ENCODE results near the gene KLHDC1. TPM values are rescaled to one million over a fixed set of nuclear protein-coding genes. Genes with fewer than 3 reads are reported as not detected.
"Not testable (repeated sequence)": the region's sequence is repeated elsewhere in the genome, so short reads cannot be mapped to it uniquely, and the experiment has no call there.

The KLHDC1 gene
- total RNA-seq, 1 experiment from 2014 or later = 0.98 TPM

DNA sequence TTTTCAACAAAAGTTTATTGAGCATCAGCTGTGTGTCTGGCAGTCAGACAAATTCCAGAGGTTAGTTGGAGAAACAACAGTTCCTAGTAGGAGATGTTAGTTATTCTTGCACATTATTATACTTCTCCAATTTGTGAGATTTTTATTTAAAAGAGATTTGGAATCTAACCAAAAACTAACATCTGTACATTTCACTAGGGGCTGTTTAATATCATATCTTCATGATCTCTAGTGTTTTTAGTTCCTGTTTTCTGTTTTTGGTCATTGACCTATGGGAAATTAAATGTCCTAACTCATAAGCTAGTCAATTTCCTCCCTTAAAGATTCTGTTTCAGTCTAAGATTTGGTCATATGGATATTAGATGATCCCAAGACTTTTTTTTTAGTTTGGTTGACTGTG, 40.9 kb downstream of the KLHDC1 start:
- no peak for TF ChIP-seq CTCF (IDR thresholded peaks at IDR 0.05; ENCODE audit: insufficient read depth in 1 of 2, low read depth in 1 of 2, low read length in 1 of 2, severe bottlenecking in 1 of 2, unreplicated experiment in 1 of 2)
- no peak overlapping the region for H3K27ac Mint-ChIP-seq (ENCODE audit: unreplicated experiment)

DNA sequence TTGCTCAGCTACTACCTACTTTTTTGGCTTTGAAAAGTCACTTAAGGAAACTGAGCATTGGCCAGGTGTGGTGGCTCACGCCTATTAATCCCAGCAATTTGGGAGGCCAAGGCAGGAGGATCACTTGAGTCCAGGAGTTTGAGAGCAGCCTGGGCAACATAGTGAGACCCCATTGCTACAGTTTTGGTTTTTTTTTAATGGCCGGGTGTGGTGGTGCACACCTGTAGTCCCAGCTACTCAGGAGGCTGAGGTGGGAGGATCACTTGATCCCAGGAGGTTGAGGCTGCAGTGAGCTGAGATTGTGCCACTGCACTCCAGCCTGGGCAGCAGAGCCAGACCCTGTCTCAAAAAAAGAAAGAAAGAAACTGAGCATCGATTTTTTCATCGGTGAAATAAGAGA, 42.7 kb downstream of the KLHDC1 start:
- H3K4me3 ChIP-seq (ENCODE audit: low read depth, low read length); H3K27me3 ChIP-seq (replicated peaks; ENCODE audit: control insufficient read depth, insufficient read depth, low read length); intact Hi-C loops (cut with micrococcal nuclease; ENCODE audit: unreplicated experiment); H3K36me3 ChIP-seq (ENCODE audit: control insufficient read depth, insufficient read depth, low read length); H3K36me3 Mint-ChIP-seq (ENCODE audit: insufficient read depth, unreplicated experiment); H3K9me3 Mint-ChIP-seq (ENCODE audit: unreplicated experiment); H3K9me3 ChIP-seq; BruUV-seq (replicated peaks); H3K4me1 Mint-ChIP-seq (ENCODE audit: low read depth, unreplicated experiment); DNase-seq; H3K4me1 ChIP-seq; CTCF ChIA-PET; H3K27ac Mint-ChIP-seq (ENCODE audit: unreplicated experiment); H3K27me3 Mint-ChIP-seq (ENCODE audit: insufficient read depth, unreplicated experiment); H3K4me3 Mint-ChIP-seq (ENCODE audit: unreplicated experiment); POLR2A ChIA-PET: not testable (repeated sequence)

More for the DNA sequence above, 40.9 kb downstream of the KLHDC1 start:
- Histone ChIP-seq H3K36me3 (ENCODE audit: control insufficient read depth, insufficient read depth, low read length) (no peaks in the 10 kb centered on the region), H3K4me1 (no peaks in the 10 kb centered on the region), H3K9me3 (no peaks in the 10 kb centered on the region), H3K4me3 (ENCODE audit: low read depth, low read length) (no peak overlapping the region), H3K27me3 (replicated peaks; ENCODE audit: control insufficient read depth, insufficient read depth, low read length) (no peaks in the 10 kb centered on the region)
- DNase-seq = no peak
- no peaks in the 10 kb centered on the region for H3K36me3 Mint-ChIP-seq (ENCODE audit: insufficient read depth, unreplicated experiment)
- no peaks in the 10 kb centered on the region for H3K4me1 Mint-ChIP-seq (ENCODE audit: low read depth, unreplicated experiment)
- H3K9me3 Mint-ChIP-seq (ENCODE audit: unreplicated experiment) = no peaks in the 10 kb centered on the region
- POLR2A ChIA-PET = no interaction called here
- no peaks in the 10 kb centered on the region for H3K27me3 Mint-ChIP-seq (ENCODE audit: insufficient read depth, unreplicated experiment)
- BruUV-seq (replicated peaks) = no TSS peak
- CTCF ChIA-PET = no interaction called here
- intact Hi-C loops (cut with micrococcal nuclease; ENCODE audit: unreplicated experiment) = no loop called here
- H3K4me3 Mint-ChIP-seq (ENCODE audit: unreplicated experiment) = no peak overlapping the region

GRCh38 chr14:49745191-49745590, 52.3 kb downstream of the KLHDC1 start:
- Histone ChIP-seq H3K27me3 (replicated peaks; ENCODE audit: control insufficient read depth, insufficient read depth, low read length) (no peaks in the 10 kb centered on the region), H3K9me3 (no peaks in the 10 kb centered on the region), H3K4me3 (ENCODE audit: low read depth, low read length) (no peak overlapping the region), H3K36me3 (ENCODE audit: control insufficient read depth, insufficient read depth, low read length) (no peaks in the 10 kb centered on the region), H3K4me1 (no peaks in the 10 kb centered on the region)
- Mint-ChIP-seq H3K27ac (ENCODE audit: unreplicated experiment) (no peak overlapping the region), H3K9me3 (ENCODE audit: unreplicated experiment) (no peaks in the 10 kb centered on the region), H3K4me1 (ENCODE audit: low read depth, unreplicated experiment) (peaks cover 13% of the 10 kb centered on the region), H3K4me3 (ENCODE audit: unreplicated experiment) (no peak overlapping the region), H3K36me3 (ENCODE audit: insufficient read depth, unreplicated experiment) (no peaks in the 10 kb centered on the region), H3K27me3 (ENCODE audit: insufficient read depth, unreplicated experiment) (no peaks in the 10 kb centered on the region)
- no peak for TF ChIP-seq CTCF (IDR thresholded peaks at IDR 0.05; ENCODE audit: insufficient read depth in 1 of 2, low read depth in 1 of 2, low read length in 1 of 2, severe bottlenecking in 1 of 2, unreplicated experiment in 1 of 2)
- CTCF ChIA-PET = no interaction called here
- no peak for DNase-seq
- POLR2A ChIA-PET = no interaction called here
- intact Hi-C loops (cut with micrococcal nuclease; ENCODE audit: unreplicated experiment) = no loop called here
- BruUV-seq (replicated peaks) = no TSS peak

GRCh38 chr14:49746476-49746875, 53.6 kb downstream of the KLHDC1 start:
- H3K36me3 ChIP-seq (ENCODE audit: control insufficient read depth, insufficient read depth, low read length); H3K36me3 Mint-ChIP-seq (ENCODE audit: insufficient read depth, unreplicated experiment); H3K4me3 ChIP-seq (ENCODE audit: low read depth, low read length); H3K27me3 ChIP-seq (replicated peaks; ENCODE audit: control insufficient read depth, insufficient read depth, low read length); H3K4me1 ChIP-seq; H3K9me3 Mint-ChIP-seq (ENCODE audit: unreplicated experiment); POLR2A ChIA-PET; H3K27ac Mint-ChIP-seq (ENCODE audit: unreplicated experiment); H3K4me3 Mint-ChIP-seq (ENCODE audit: unreplicated experiment); intact Hi-C loops (cut with micrococcal nuclease; ENCODE audit: unreplicated experiment); H3K9me3 ChIP-seq; H3K27me3 Mint-ChIP-seq (ENCODE audit: insufficient read depth, unreplicated experiment); CTCF ChIA-PET; BruUV-seq (replicated peaks): not testable (repeated sequence)
- H3K4me1 Mint-ChIP-seq (ENCODE audit: low read depth, unreplicated experiment) = peaks cover 13% of the 10 kb centered on the region
- DNase-seq = peak in 1 of 2 experiments; percentile 19
